Measurements from ENCODE around the gene FHIT.

FHIT gene

GRCh38 chr3:60957541-60957940, 293.7 kb downstream of the FHIT start:
- in situ Hi-C loops (cut with HindIII; ENCODE audit: low pct_ligation_motif_present, low sequenced_read_pairs), result no loop called here
- no peaks in the 10 kb centered on the region for H3K27me3 ChIP-seq (replicated peaks)
- no peak overlapping the region for H3K27ac ChIP-seq
- no peaks in the 10 kb centered on the region for H3K36me3 ChIP-seq (replicated peaks)
- no peak overlapping the region for H3K4me3 ChIP-seq (ENCODE audit: low read depth, low read length)
- DNase-seq, result no peak
- no peak for TF ChIP-seq CTCF (IDR thresholded peaks at IDR 0.05; ENCODE audit: low read depth, low read length, missing control alignments)

- in situ Hi-C loops (cut with HindIII; ENCODE audit: low pct_ligation_motif_present, low sequenced_read_pairs), result no loop called here
- H3K27me3 ChIP-seq (replicated peaks), result no peaks in the 10 kb centered on the region
- H3K4me3 ChIP-seq (ENCODE audit: low read depth, low read length), result no peak overlapping the region
- no peak for DNase-seq
- H3K27ac ChIP-seq, result no peak overlapping the region
- H3K36me3 ChIP-seq (replicated peaks), result no peaks in the 10 kb centered on the region
- no peak for TF ChIP-seq CTCF (IDR thresholded peaks at IDR 0.05; ENCODE audit: low read depth, low read length, missing control alignments)
Measured at GRCh38 chr3:60956729-60957128, 294.5 kb downstream of the FHIT start.

- no peak for DNase-seq
- no peaks in the 10 kb centered on the region for H3K36me3 ChIP-seq (replicated peaks)
- H3K4me3 ChIP-seq (ENCODE audit: low read depth, low read length), result no peak overlapping the region
- H3K27ac ChIP-seq, result no peak overlapping the region
- H3K27me3 ChIP-seq (replicated peaks), result no peaks in the 10 kb centered on the region
- no peak for TF ChIP-seq CTCF (IDR thresholded peaks at IDR 0.05; ENCODE audit: low read depth, low read length, missing control alignments)
- in situ Hi-C loops (cut with HindIII; ENCODE audit: low pct_ligation_motif_present, low sequenced_read_pairs), result no loop called here
Measured at GRCh38 chr3:60955034-60955433, 296.2 kb downstream of the FHIT start.

- H3K27ac ChIP-seq, result no peak overlapping the region
- no peak overlapping the region for H3K4me3 ChIP-seq (ENCODE audit: low read depth, low read length)
- H3K27me3 ChIP-seq (replicated peaks), result no peaks in the 10 kb centered on the region
- no peak for TF ChIP-seq CTCF (IDR thresholded peaks at IDR 0.05; ENCODE audit: low read depth, low read length, missing control alignments)
- in situ Hi-C loops (cut with HindIII; ENCODE audit: low pct_ligation_motif_present, low sequenced_read_pairs), result no loop called here
- H3K36me3 ChIP-seq (replicated peaks), result no peaks in the 10 kb centered on the region
- no peak for DNase-seq
Measured at GRCh38 chr3:60954048-60954447, 297.2 kb downstream of the FHIT start.

GRCh38 chr3:60953351-60953750, 297.9 kb downstream of the FHIT start:
- DNase-seq, result no peak
- Histone ChIP-seq H3K27ac (no peak overlapping the region), H3K4me3 (ENCODE audit: low read depth, low read length) (no peak overlapping the region), H3K36me3 (replicated peaks) (no peaks in the 10 kb centered on the region), H3K27me3 (replicated peaks) (no peaks in the 10 kb centered on the region)
- no peak for TF ChIP-seq CTCF (IDR thresholded peaks at IDR 0.05; ENCODE audit: low read depth, low read length, missing control alignments)
- in situ Hi-C loops (cut with HindIII; ENCODE audit: low pct_ligation_motif_present, low sequenced_read_pairs), result no loop called here

- Histone ChIP-seq H3K4me3 (ENCODE audit: low read depth, low read length) (no peak overlapping the region), H3K36me3 (replicated peaks) (no peaks in the 10 kb centered on the region), H3K27me3 (replicated peaks) (no peaks in the 10 kb centered on the region), H3K27ac (no peak overlapping the region)
- in situ Hi-C loops (cut with HindIII; ENCODE audit: low pct_ligation_motif_present, low sequenced_read_pairs), result no loop called here
- TF ChIP-seq CTCF (IDR thresholded peaks at IDR 0.05; ENCODE audit: low read depth, low read length, missing control alignments), result no peak
- DNase-seq, result no peak
Measured at GRCh38 chr3:60952055-60952454, 299.2 kb downstream of the FHIT start.
